ENCODE results near the gene HHAT.

Gene HHAT

DNA sequence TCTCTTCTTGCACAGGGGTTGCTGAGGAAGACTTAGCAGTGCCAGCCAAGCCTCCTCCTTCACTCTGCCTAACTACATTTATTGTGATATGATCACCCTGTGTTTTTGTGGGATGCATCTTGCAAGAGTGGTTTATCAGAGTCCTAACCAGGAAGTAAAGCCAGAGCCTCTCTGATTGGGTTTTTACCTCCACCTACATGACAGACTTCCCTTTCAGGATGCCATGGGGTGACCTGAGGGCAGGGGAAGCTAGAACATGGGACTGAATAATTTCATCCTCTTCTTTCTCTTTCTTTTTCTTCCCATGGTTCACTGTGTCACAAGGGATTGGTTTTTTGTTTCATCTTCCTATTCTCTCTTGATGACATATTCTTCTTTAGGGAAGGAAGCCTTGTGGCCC, 146.6 kb downstream of the HHAT start:
- TF ChIP-seq, protein P1, sequence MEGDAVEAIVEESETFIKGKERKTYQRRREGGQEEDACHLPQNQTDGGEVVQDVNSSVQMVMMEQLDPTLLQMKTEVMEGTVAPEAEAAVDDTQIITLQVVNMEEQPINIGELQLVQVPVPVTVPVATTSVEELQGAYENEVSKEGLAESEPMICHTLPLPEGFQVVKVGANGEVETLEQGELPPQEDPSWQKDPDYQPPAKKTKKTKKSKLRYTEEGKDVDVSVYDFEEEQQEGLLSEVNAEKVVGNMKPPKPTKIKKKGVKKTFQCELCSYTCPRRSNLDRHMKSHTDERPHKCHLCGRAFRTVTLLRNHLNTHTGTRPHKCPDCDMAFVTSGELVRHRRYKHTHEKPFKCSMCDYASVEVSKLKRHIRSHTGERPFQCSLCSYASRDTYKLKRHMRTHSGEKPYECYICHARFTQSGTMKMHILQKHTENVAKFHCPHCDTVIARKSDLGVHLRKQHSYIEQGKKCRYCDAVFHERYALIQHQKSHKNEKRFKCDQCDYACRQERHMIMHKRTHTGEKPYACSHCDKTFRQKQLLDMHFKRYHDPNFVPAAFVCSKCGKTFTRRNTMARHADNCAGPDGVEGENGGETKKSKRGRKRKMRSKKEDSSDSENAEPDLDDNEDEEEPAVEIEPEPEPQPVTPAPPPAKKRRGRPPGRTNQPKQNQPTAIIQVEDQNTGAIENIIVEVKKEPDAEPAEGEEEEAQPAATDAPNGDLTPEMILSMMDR (IDR thresholded peaks at IDR 0.05; ENCODE audit: control insufficient read depth, insufficient read depth, low read depth, low read length, missing control alignments), result no peak
- no peak for DNase-seq (ENCODE audit: low read depth)
- H3K4me3 ChIP-seq (ENCODE audit: control insufficient read depth, low read depth, low read length), result no peak overlapping the region

DNA sequence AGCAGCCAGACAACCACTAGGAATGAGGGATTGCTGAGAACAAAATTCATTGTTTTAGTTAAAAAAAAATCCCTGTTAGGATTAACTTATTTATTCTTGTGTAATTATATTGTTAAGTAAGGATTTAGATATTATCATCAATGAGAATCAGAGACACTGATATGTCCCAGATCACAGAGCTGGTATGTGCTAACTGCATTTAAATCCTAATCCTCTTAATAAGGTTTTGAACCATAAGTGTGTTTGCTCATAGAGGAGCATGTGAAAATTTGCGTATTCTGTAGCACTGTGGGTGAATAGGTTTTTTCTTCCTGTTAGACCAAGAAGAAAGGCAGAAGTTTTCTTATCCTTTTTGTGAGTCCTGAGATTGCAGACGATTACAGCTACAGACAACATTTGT, 147.1 kb downstream of the HHAT start:
- TF ChIP-seq, protein P1 (IDR thresholded peaks at IDR 0.05; ENCODE audit: control insufficient read depth, insufficient read depth, low read depth, low read length, missing control alignments), result no peak
- no peak for DNase-seq (ENCODE audit: low read depth)
- H3K4me3 ChIP-seq (ENCODE audit: control insufficient read depth, low read depth, low read length), result no peak overlapping the region

DNA sequence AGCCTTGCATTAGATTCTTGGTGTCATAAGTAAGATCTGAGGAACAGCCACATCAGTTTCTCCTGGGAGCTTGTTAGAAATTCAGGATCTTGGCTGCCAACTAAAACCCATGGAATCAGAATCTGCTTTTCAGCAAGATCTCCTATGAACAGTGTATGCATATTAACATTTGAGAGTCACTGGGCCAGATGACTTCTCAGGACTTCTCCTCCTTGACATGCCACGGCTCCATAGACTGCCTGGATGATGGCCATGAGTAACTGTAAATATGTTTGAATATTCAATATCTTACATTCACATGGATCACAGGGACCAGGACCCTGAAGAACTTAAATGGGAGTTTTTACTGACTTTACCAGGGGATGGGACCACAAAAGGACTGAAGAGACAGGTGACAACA, 148.0 kb downstream of the HHAT start:
- H3K4me3 ChIP-seq (ENCODE audit: control insufficient read depth, low read depth, low read length), result no peak overlapping the region
- TF ChIP-seq, protein P1 (IDR thresholded peaks at IDR 0.05; ENCODE audit: control insufficient read depth, insufficient read depth, low read depth, low read length, missing control alignments), result no peak

DNA sequence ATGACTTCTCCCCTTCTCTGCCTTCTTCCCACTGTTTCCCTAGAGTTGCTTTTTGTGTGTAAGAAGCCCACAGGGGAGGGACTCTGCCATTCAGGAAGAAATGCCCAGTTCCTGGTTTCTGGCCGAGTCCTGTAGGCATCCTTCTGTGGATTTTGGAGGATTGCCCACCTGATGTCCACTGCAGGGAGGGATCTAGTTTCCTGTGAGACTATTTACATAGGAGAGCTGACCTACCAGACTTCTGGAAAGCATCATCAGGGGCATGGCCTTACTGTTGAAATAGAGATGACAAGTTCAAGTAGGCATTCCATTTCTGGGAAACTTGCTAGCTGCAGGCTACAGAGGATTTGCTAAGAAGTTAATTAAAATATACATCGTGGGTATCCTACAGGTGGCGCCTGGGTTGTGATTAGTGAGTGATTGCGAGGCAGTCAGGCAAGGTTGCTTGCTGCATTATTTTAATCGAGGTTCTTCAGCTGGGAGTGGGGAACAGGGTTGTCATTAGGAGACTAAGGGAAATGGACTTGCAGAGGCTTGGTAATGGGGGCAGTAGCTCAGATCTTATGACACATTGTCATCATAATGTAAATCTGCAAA, 148.7 kb downstream of the HHAT start:
- DNase-seq (ENCODE audit: low read depth), result no peak
- TF ChIP-seq, protein P1 (IDR thresholded peaks at IDR 0.05; ENCODE audit: control insufficient read depth, insufficient read depth, low read depth, low read length, missing control alignments), result no peak
- H3K4me3 ChIP-seq (ENCODE audit: control insufficient read depth, low read depth, low read length), result no peak overlapping the region

More for the DNA sequence above, 148.0 kb downstream of the HHAT start:
- no peak for DNase-seq (ENCODE audit: low read depth)

DNA sequence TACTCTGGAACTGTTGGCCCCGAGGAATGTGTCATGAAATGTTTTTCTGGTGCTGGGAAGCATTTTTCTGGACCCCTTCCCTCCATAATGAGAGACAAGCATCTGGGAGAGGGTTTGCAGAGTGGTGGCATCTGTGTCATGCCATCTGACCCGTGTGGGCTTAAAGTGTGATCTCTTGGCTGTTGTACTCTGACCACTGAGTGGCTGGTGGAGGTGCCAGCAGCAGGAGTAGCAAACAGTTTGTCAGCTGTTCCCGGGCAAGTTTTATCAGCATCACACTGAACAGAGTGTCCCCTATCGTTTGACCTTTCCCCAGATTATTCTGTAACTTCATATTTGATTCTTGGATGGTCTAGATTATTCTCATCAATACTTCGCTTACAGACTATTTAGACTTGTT, 150.1 kb downstream of the HHAT start:
- H3K4me3 ChIP-seq (ENCODE audit: control insufficient read depth, low read depth, low read length), result no peak overlapping the region
- TF ChIP-seq, protein P1 (IDR thresholded peaks at IDR 0.05; ENCODE audit: control insufficient read depth, insufficient read depth, low read depth, low read length, missing control alignments), result no peak
- DNase-seq (ENCODE audit: low read depth), result no peak

DNA sequence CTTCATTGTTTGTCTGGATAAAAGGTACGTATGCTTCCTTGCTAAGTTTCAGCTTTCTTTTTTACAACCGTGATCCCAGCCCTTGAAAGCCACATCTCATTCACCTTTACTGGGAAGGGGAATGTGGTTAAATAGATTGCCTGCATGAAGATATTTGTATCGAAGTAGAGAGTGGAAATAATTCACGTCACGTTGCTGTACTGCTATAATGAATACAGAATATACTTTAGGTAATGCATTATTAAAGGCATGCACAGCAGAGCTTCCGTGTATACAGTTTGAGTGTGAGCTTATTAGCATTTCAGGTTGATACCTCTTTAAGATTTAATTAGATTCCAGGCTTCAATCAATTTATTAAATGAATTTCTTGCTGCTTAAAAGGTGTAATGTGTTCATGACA, 153.8 kb downstream of the HHAT start:
- DNase-seq (ENCODE audit: low read depth), result no peak
- no peak overlapping the region for H3K4me3 ChIP-seq (ENCODE audit: control insufficient read depth, low read depth, low read length)
- TF ChIP-seq, protein P1 (IDR thresholded peaks at IDR 0.05; ENCODE audit: control insufficient read depth, insufficient read depth, low read depth, low read length, missing control alignments), result no peak

Data from AG09309 (cell line).